Heart left ventricle (tissue), 16 donors: ENCODE results near the gene ARMH4. TPM values are rescaled to one million over a fixed set of nuclear protein-coding genes. Genes with fewer than 3 reads are reported as not detected.

Source experiments
- ATAC-seq, 4 donors: fragments of 200-7000 bp; cut with Tn5 transposase; one replicate each; pipeline ENCODE4 v1.9.1; 2020 to 2022; ENCODE audit warnings: moderate library complexity in 4 of 4, mild to moderate bottlenecking in 3 of 4, moderate number of reproducible peaks in 1 of 4
- DNase-seq, 5 donors: peaks; one replicate each; pipeline ENCODE4 v3.0.0-alpha.2; 2020
- H3K27ac ChIP-seq, 12 donors: fragments of 200-600 bp; sonication (generic) in 4 of 12; one replicate each; pipeline versions ENCODE4 v1.5.0 to v1.8.0; 2016 to 2022; ENCODE audit warnings: mild to moderate bottlenecking in 2 of 12
- H3K27me3 ChIP-seq, 9 donors: fragments of 200-600 bp; sonication (generic) in 2 of 9; one replicate each; pipeline versions ENCODE4 v1.5.1 to v1.8.0; 2016 to 2022; ENCODE audit warnings: mild to moderate bottlenecking in 3 of 9
- H3K36me3 ChIP-seq, 9 donors: fragments of 200-600 bp; sonication (generic) in 2 of 9; one replicate each; pipeline versions ENCODE4 v1.5.0 to v1.8.0; 2018 to 2022; ENCODE audit warnings: mild to moderate bottlenecking in 2 of 9
- H3K4me1 ChIP-seq, 12 donors: fragments of 200-600 bp; sonication (generic) in 4 of 12; one replicate each; pipeline versions ENCODE4 v1.5.0 to v1.8.0; 2016 to 2022; ENCODE audit warnings: mild to moderate bottlenecking in 3 of 12
- H3K4me3 ChIP-seq, 12 donors: fragments of 200-600 bp; sonication (generic) in 4 of 12; one replicate each; pipeline versions ENCODE4 v1.5.0 to v1.8.0; 2017 to 2022; ENCODE audit warnings: mild to moderate bottlenecking in 9 of 12, moderate library complexity in 4 of 12
- H3K9me3 ChIP-seq, 12 donors: fragments of 200-600 bp; sonication (generic) in 4 of 12; one replicate each; pipeline versions ENCODE4 v1.5.0 to v1.8.0; 2016 to 2022; ENCODE audit warnings: mild to moderate bottlenecking in 1 of 12
- CTCF ChIP-seq, 12 donors: fragments of 200-600 bp; sonication (generic) in 4 of 12; IDR thresholded peaks; one replicate each; pipeline versions ENCODE4 v1.5.0 to v1.8.0; 2018 to 2022; ENCODE audit warnings: antibody characterized with exemption in 12 of 12, mild to moderate bottlenecking in 5 of 12
- POLR2A ChIP-seq, 2 donors: fragments of 450-650 bp; IDR thresholded peaks; one replicate each; pipeline ENCODE4 v1.6.1; 2017; ENCODE audit warnings: antibody characterized with exemption in 2 of 2, mild to moderate bottlenecking in 2 of 2, moderate library complexity in 2 of 2
- WGBS, 4 donors: extraction: QIAGEN DNeasy Blood & Tissue Kit in 2 of 4; methylation state at CpG; one replicate each; pipeline versions ENCODE4 v1.1.5 to v1.1.7; 2013 to 2018; 5-methylcytosine and 5-hydroxymethylcytosine counted together
- intact Hi-C, 10 donors: fragments of 100-400 bp; cut with DNase I; formaldehyde crosslinking; loops; one replicate each; pipeline versions ENCODE4 v1.11.1 to v1.14.2; 2022
- polyA plus RNA-seq, 2 donors: library from polyadenylated mRNA; stranded (reverse); fragments of 200-250 nt; gene quantifications; one replicate each; pipeline ENCODE4 v1.2.3, GENCODE V29; 2013
- total RNA-seq, 9 donors: library from RNA; depleted of rRNA in 2 of 9; stranded (reverse); fragments of >200 nt in 2 of 9; fragmentation: NEBNext Ultra II Directional in 3 of 9; extraction: Animal tissue kit (Norgen Biotek cat#: 25700) in 3 of 9; gene quantifications; one replicate each; pipeline versions ENCODE4 v1.1.0 to v1.2.4, GENCODE V29; 2016 to 2023
- donor health status: ischemic (EF 13 %, LVEDD 7.1; RV severe dilation, severe dysfunction).
- donor health status: healthy with polysubstance abuse.
- donor health status: DM: no; HTN: yes; CAD: no.
- donor health status: DM: no; HTN: no; CAD: no.
- donor health status: ischemic (EF 25% LVEDD 6.9; RV normal size, moderate dysfunction).
- donor health status: ischemic (EF 25% LVEDD 5.7; RV mildly dilated, moderate dysfunction).
- donor health status: healthy.
- donor health status: DM: yes; HTN: yes; CAD: no.
- donor health status: ischemic (EF 35%, LVEDD 5.7; RV mildly dilated, moderate dysfunction).
- donor health status: nonischemic (EF 11% LVEDD 7.7; RV severe dilation, severe dysfunction).
- donor health status: DM: yes; HTN: yes; CAD: no.
- donor health status: PGD.
- donor health status: ischemic (EF 29% LVEDD 5.4; RV normal size, mild dysfunction).
- donor health status: nonischemic (EF 23%, LVEDD 6.1; RV moderate dilation, normal function).

Gene ARMH4
- total and polyA plus RNA-seq, 11 donors, result 1.8 to 13.4 (median 9.7) TPM

- no peak overlapping the region for H3K4me3 ChIP-seq
- ATAC-seq (peak in 1 of 4 donors; percentile 42), DNase-seq (no peak)
- intact Hi-C loops, result no loop called here
- H3K27me3 ChIP-seq, result no peaks in the 10 kb centered on the region
- no peak overlapping the region for H3K27ac ChIP-seq
- H3K36me3 ChIP-seq, result peaks cover 0 to 14% (median 0%) of the 10 kb centered on the region in 9 donors
- TF ChIP-seq CTCF (IDR thresholded peaks at IDR 0.05) (no peak), POLR2A (IDR thresholded peaks at IDR 0.05) (no peak)
- no peaks in the 10 kb centered on the region for H3K9me3 ChIP-seq
- peaks cover 0 to 8% (median 0%) of the 10 kb centered on the region in 12 donors for H3K4me1 ChIP-seq
- 76 to 91% (median 83%) methylated on average over 7 to 10 of the region's 10 CpGs for WGBS, 4 donors
These were observed 13.8 kb downstream of the ARMH4 start for GRCh38 chr14:58138031-58138713.

- peaks cover 0 to 17% (median 0%) of the 10 kb centered on the region in 12 donors for H3K4me1 ChIP-seq
- 91 to 97% (median 93%) methylated on average over 1 of the region's 1 CpG for WGBS, 4 donors
- DNase-seq (no peak), ATAC-seq (no peak)
- H3K4me3 ChIP-seq, result no peak overlapping the region
- no peak for TF ChIP-seq CTCF (IDR thresholded peaks at IDR 0.05)
- H3K27me3 ChIP-seq, result no peaks in the 10 kb centered on the region
- peaks cover 0 to 12% (median 0%) of the 10 kb centered on the region in 9 donors for H3K36me3 ChIP-seq
- H3K9me3 ChIP-seq, result no peaks in the 10 kb centered on the region
- intact Hi-C loops, result no loop called here
- H3K27ac ChIP-seq, result no peak overlapping the region
These were observed 18.3 kb downstream of the ARMH4 start for GRCh38 chr14:58133739-58134138.

- TF ChIP-seq CTCF (IDR thresholded peaks at IDR 0.05) (peak in 1 of 12 donors; percentile 15), POLR2A (IDR thresholded peaks at IDR 0.05) (no peak)
- peaks cover 0 to 17% (median 0%) of the 10 kb centered on the region in 12 donors for H3K4me1 ChIP-seq
- intact Hi-C loops, result no loop called here
- no peak for DNase-seq
- H3K36me3 ChIP-seq, result peaks cover 0 to 3% (median 0%) of the 10 kb centered on the region in 9 donors
- ATAC-seq, result peak in 2 of 4 donors; percentile 26 to 34
- WGBS, 4 donors, result 51 to 80% (median 64%) methylated on average over 1 of the region's 1 CpG
- H3K27me3 ChIP-seq, result no peaks in the 10 kb centered on the region
- H3K27ac ChIP-seq, result no peak overlapping the region
- H3K4me3 ChIP-seq, result no peak overlapping the region
- H3K9me3 ChIP-seq, result peaks cover 0 to under 1% (median 0%) of the 10 kb centered on the region in 12 donors
These were observed 20.6 kb downstream of the ARMH4 start for GRCh38 chr14:58131386-58131785.

GRCh38 chr14:58130116-58130782 lies 21.8 kb downstream of the ARMH4 start:
- TF ChIP-seq POLR2A (IDR thresholded peaks at IDR 0.05), result no peak
- no peak for TF ChIP-seq CTCF (IDR thresholded peaks at IDR 0.05)
- peaks cover 0 to 10% (median 0%) of the 10 kb centered on the region in 12 donors for H3K9me3 ChIP-seq
- DNase-seq, result no peak
- peaks cover 0 to 3% (median 0%) of the 10 kb centered on the region in 9 donors for H3K36me3 ChIP-seq
- H3K27me3 ChIP-seq, result no peaks in the 10 kb centered on the region
- peaks cover 0 to 17% (median 0%) of the 10 kb centered on the region in 12 donors for H3K4me1 ChIP-seq
- 78 to 84% (median 79%) methylated on average over 4 of the region's 4 CpGs for WGBS, 4 donors
- H3K27ac ChIP-seq, result no peak overlapping the region
- no peak for ATAC-seq
- H3K4me3 ChIP-seq, result no peak overlapping the region
- intact Hi-C loops, result no loop called here
